Small intestine (tissue), 7 donors: ENCODE results near the gene DDC. TPM values are rescaled to one million over a fixed set of nuclear protein-coding genes. Genes with fewer than 3 reads are reported as not detected.

ENCODE experiments used
- DNase-seq, 2 donors: peaks; one replicate each; pipeline versions ENCODE4 v3.0.0 to v3.0.0-alpha.2; 2013
- FAIRE-seq: peaks from 2 replicates; lab custom pipeline; 2012; peaks lifted over from hg19 to GRCh38; lab: Jason Lieb, UNC
- H3K27ac ChIP-seq, 3 donors: one replicate each; pipeline ENCODE4 v1.5.1; 2013; ENCODE audit warnings: low read length in 2 of 3, mild to moderate bottlenecking in 2 of 3, control low read depth in 1 of 3, inconsistent platforms in 1 of 3, low read depth in 1 of 3, moderate library complexity in 1 of 3
- H3K27me3 ChIP-seq, 3 donors: one replicate each; pipeline ENCODE4 v1.6.1; 2013; ENCODE audit warnings: low read length in 3 of 3, inconsistent platforms in 1 of 3; ENCODE audit not compliant: control insufficient read depth in 3 of 3, insufficient read depth in 3 of 3
- H3K36me3 ChIP-seq, 3 donors: one replicate each; pipeline ENCODE4 v1.6.1; 2013; ENCODE audit warnings: low read length in 3 of 3, inconsistent platforms in 1 of 3, low read depth in 1 of 3, mild to moderate bottlenecking in 1 of 3, moderate library complexity in 1 of 3; ENCODE audit not compliant: control insufficient read depth in 3 of 3, insufficient read depth in 2 of 3
- H3K4me1 ChIP-seq, 3 donors: one replicate each; pipeline ENCODE4 v1.6.1; 2013; ENCODE audit warnings: low read length in 2 of 3, inconsistent platforms in 1 of 3, low read depth in 1 of 3, mild to moderate bottlenecking in 1 of 3, moderate library complexity in 1 of 3; ENCODE audit not compliant: control insufficient read depth in 3 of 3, insufficient read depth in 2 of 3
- H3K4me3 ChIP-seq, 3 donors: one replicate each; pipeline ENCODE4 v1.5.1; 2013; ENCODE audit warnings: low read length in 3 of 3, control low read depth in 1 of 3, inconsistent platforms in 1 of 3, low read depth in 1 of 3, mild to moderate bottlenecking in 1 of 3, moderate library complexity in 1 of 3
- H3K9me3 ChIP-seq, 2 donors: one replicate each; pipeline ENCODE4 v1.6.1; 2013; ENCODE audit warnings: low read depth in 1 of 2, low read length in 1 of 2; ENCODE audit not compliant: control insufficient read depth in 2 of 2, insufficient read depth in 1 of 2
- WGBS, 3 donors: extraction: QIAGEN DNeasy Blood & Tissue Kit; methylation state at CpG; one replicate each; pipeline ENCODE4 v1.1.7; 2013; 5-methylcytosine and 5-hydroxymethylcytosine counted together
- polyA plus RNA-seq, 4 donors: library from polyadenylated mRNA; stranded (reverse) in 3 of 4; unstranded in 1 of 4; fragments of 200-250 nt in 3 of 4; fragments of 120-200 nt in 1 of 4; gene quantifications; one replicate each; pipeline versions ENCODE4 v1.2.1 to v1.2.3, GENCODE V29; 2013
- donor health status: healthy with polysubstance abuse.
- donor health status: control.
- donor health status: control.
- donor health status: Bipolar disorder and iron deficiency.
- donor health status: healthy.

The DDC gene
- polyA plus RNA-seq, 4 donors: 127 to 689 (median 344) TPM

DNA sequence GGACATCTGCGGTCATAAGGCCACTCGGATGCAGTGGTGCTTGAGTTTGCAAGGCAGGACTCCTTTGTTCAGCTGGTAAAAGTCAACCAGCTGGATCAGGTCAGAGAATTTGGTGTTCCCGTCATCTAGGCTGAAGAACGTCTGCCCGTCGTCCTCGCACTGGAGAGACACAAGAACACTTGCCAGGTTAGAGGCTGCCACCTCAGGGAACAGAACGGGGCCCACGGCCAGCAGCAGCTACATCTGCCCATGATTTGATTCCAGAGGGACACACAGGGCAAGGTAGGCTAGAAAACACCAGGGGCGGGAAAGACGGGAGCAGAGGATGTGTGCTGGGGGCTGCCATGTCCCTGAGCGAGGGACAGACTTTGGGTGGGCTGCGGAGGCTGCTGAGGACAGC lies 27.7 kb upstream of the DDC start:
- Histone ChIP-seq H3K4me3 (no peak overlapping the region), H3K27me3 (no peaks in the 10 kb centered on the region), H3K9me3 (no peaks in the 10 kb centered on the region), H3K27ac (no peak overlapping the region), H3K4me1 (peaks cover 0 to 12% (median 0%) of the 10 kb centered on the region in 3 donors), H3K36me3 (peaks cover 2 to 26% (median 2%) of the 10 kb centered on the region in 3 donors)
- FAIRE-seq (no peak), DNase-seq (no peak)
- 91 to 96% (median 96%) methylated on average over 13 of the region's 13 CpGs for WGBS, 3 donors

DNA sequence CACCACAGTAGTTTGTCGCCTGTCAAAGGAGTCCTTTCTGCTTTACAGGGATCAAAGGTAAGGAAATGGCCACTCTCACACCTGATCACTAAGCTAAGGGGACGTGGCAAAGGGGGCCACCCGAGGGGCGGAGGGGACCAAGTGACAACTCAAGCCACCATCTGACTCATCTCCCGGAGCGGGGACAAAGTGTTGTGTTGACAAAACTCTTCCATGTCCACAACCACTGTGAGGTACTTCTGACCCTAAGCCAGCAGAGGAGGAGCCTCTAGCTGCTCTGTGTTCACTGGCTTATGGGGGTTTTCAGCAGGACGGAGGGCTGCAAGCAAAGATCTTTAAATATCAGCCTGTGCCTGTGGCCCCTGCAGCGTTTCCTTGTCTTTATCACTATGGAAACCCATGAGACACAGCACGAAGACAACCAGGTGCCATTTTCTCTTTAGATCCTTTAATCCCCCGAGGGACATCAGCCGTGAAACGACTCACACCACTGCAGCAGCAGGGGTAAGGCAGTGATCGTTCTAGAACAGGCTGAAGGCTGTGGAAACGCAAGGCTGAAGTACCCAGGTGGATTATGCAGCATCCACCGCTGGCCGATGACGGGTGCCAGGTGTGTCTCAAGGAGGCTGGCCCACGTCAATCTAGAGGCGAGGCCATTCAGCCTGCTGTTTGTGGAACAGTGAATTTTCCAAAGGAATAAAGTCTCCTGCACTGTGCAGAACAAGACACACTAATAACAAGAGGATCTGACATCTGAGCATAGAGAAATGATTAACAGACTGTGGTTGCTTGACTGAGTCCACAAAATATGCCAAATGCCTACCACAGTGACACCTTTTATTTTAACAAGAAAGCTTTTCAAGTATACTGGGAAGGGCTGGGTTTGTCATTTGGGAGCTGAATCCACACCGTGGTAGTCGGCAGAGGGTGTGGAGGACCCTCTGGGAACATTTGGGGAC lies 26.6 kb upstream of the DDC start:
- H3K36me3 ChIP-seq: peaks cover 0 to 21% (median 2%) of the 10 kb centered on the region in 3 donors
- peak in 1 of 2 donors; percentile 71 for DNase-seq

DNA sequence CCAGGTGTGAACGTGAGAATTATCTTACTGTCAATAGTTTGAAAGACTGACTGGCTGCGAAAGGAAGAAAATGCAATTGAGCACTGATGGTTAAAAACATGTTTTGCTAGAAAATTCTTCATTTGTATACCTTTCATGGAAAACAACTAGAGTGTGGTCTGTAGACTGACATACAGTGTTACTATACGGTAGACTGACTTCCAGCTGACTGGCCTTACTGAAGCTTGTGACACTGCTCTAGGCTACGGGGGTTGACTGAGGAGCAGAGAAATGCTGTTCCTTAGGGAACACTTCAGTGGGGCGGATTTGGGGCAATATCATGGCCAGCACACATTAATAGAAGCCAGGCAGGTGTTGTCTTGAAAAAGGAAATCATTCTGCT lies 25.9 kb upstream of the DDC start:
- DNase-seq (no peak), FAIRE-seq (no peak)
- Histone ChIP-seq H3K36me3 (peaks cover 0 to 19% (median 2%) of the 10 kb centered on the region in 3 donors), H3K27me3 (no peaks in the 10 kb centered on the region), H3K9me3 (peaks cover 0 to 4% of the 10 kb centered on the region in 2 donors), H3K4me3 (no peak overlapping the region), H3K27ac (peak overlapping the region in 1 of 3 donors; percentile 59), H3K4me1 (peaks cover 0 to 12% (median 0%) of the 10 kb centered on the region in 3 donors)
- 81 to 89% (median 88%) methylated on average over 5 of the region's 5 CpGs for WGBS, 3 donors

More for the DNA sequence above, 26.6 kb upstream of the DDC start:
- WGBS, 3 donors: 64 to 82% (median 76%) methylated on average over 21 of the region's 21 CpGs
- FAIRE-seq: no peak
- no peak overlapping the region for H3K4me3 ChIP-seq
- H3K9me3 ChIP-seq: no peaks in the 10 kb centered on the region
- H3K27me3 ChIP-seq: no peaks in the 10 kb centered on the region
- H3K4me1 ChIP-seq: peaks cover 0 to 12% (median 0%) of the 10 kb centered on the region in 3 donors
- peak overlapping the region in 1 of 3 donors; percentile 59 for H3K27ac ChIP-seq

DNA sequence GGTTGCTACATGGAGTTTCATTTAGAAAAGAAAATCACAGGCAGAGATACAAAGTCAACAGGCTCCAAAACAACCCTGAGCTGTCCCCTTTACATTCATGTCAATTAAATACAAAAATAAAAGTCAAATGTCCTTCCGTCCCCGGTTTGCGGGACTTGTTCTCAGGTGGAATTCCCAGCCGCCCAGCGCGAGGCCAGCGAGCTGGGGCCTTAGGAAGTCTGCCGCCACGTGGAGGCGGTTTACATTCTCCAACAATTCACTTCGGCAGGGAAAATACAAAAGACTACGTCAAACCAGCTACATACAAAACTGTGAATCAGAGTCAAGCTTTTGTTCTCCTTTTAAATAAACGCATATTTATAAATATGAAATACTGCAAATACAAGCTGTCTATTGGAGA lies 25.3 kb upstream of the DDC start:
- no peak for FAIRE-seq
- Histone ChIP-seq H3K9me3 (peaks cover 0 to 6% of the 10 kb centered on the region in 2 donors), H3K4me1 (peaks cover 0 to 12% (median 0%) of the 10 kb centered on the region in 3 donors), H3K27me3 (no peaks in the 10 kb centered on the region), H3K4me3 (no peak overlapping the region), H3K27ac (no peak overlapping the region), H3K36me3 (peaks cover 0 to 19% (median 2%) of the 10 kb centered on the region in 3 donors)
- WGBS, 3 donors: 95 to 99% (median 95%) methylated on average over 13 of the region's 13 CpGs
- DNase-seq: no peak

DNA sequence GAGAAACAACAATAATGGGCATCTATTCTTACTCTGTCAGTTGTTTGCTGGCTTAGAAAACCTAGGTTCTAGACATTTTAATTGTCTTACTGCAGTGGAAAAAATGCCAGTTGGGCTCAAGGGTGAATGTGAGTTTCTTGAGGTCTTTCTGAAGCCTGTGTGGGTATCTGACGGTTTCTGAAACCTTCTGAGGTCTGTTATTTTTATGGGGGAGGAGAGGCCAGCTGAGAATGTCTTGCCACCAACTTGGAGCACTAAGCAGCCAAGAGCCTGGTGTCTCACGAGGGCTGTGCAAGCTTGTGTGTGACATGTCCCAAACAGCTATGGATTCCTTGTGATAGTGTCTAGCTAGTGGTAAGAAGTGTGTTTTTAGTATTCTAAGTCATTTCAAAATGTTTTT lies 24.2 kb upstream of the DDC start:
- H3K4me3 ChIP-seq: no peak overlapping the region
- 58 to 87% (median 79%) methylated on average over 2 of the region's 2 CpGs for WGBS, 3 donors
- H3K27me3 ChIP-seq: no peaks in the 10 kb centered on the region
- DNase-seq: no peak
- H3K36me3 ChIP-seq: peaks cover 0 to 16% (median 2%) of the 10 kb centered on the region in 3 donors
- H3K4me1 ChIP-seq: peaks cover 0 to 12% (median 0%) of the 10 kb centered on the region in 3 donors
- no peak overlapping the region for H3K27ac ChIP-seq
- H3K9me3 ChIP-seq: peaks cover 0 to 14% of the 10 kb centered on the region in 2 donors
- no peak for FAIRE-seq

DNA sequence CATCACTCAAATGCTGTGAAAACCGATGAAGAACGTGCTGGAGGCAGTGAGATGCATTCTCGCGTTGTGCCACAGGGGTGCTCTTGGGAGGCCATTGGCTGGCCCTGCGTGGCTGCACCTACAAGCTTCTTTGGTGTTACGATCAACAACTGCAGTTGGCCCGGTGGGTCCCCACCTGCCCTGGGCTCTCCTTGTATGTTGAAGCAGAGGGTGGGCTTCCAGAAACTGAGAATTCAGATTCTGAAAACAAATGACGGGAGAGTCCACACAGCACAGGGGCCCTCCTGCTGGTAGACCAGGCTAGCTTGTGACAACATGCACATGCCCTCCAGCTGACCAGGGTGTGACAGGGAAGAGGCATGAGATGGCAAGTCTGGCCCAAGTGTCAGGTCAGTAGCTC lies 23.7 kb upstream of the DDC start:
- 87 to 92% (median 91%) methylated on average over 8 of the region's 8 CpGs for WGBS, 3 donors
- peaks cover 0 to 14% (median 0%) of the 10 kb centered on the region in 3 donors for H3K36me3 ChIP-seq
- no peak for FAIRE-seq
- H3K4me3 ChIP-seq: no peak overlapping the region
- no peak overlapping the region for H3K27ac ChIP-seq
- H3K9me3 ChIP-seq: peaks cover 0 to 19% of the 10 kb centered on the region in 2 donors
- no peaks in the 10 kb centered on the region for H3K27me3 ChIP-seq
- peaks cover 0 to 12% (median 0%) of the 10 kb centered on the region in 3 donors for H3K4me1 ChIP-seq
- no peak for DNase-seq

DNA sequence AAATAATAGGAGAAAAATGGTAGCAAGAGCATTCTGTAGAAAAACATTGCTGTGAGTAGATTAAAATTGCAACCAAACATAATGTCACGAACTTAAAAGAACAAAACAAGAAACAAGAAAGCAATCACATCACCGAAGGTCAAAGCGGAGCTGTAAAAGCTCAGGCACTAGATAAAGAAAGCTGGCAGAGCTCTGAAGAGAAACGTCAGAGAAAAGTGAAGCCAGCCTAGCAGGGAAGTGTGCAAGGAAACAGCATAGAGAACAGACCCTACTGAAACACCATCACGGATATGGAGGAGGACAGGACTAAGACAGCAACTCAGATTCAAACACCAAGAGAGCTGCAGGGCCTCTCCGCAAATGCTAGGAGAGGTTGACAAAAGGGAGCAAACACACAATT lies 22.5 kb upstream of the DDC start:
- H3K27me3 ChIP-seq: no peaks in the 10 kb centered on the region
- peaks cover 0 to 29% of the 10 kb centered on the region in 2 donors for H3K9me3 ChIP-seq
- H3K4me1 ChIP-seq: peaks cover 0 to 12% (median 0%) of the 10 kb centered on the region in 3 donors
- DNase-seq: peak in 1 of 2 donors; percentile 57
- peaks cover 0 to 7% (median 0%) of the 10 kb centered on the region in 3 donors for H3K36me3 ChIP-seq
- H3K27ac ChIP-seq: no peak overlapping the region
- WGBS, 3 donors: 29 to 64% (median 45%) methylated on average over 6 of the region's 6 CpGs
- no peak overlapping the region for H3K4me3 ChIP-seq
- FAIRE-seq: no peak

DNA sequence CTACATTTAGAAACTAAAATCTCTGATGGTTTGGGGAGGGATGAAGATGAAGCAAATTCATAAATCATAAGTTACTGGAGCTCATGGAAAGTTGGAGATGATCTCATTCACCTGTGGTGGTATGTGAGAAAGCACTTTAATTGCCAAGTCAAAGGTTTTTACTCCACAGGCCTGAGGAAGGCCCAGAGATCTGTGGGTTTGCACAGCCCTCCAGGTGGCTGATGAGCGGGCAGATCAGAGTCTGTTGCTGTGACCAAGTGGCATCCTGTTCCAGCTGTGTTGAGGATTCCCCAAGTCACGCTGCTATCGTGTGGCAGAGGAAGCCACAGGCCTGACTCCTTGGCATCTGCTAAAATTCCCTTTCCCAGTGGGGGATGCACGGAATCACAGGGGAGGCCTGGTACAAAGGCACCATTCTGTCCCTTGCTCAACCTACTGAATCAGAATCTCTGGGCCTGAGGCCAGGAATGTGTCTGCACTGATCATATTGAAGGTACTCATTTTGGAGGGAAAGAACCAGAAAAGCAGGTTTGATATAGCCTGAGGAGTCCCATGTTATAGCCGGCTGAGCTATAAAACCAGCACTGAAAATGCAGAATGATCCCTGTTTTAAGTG lies 19.7 kb upstream of the DDC start:
- H3K27ac ChIP-seq: no peak overlapping the region

More for the DNA sequence above, 19.7 kb upstream of the DDC start:
- no peak for DNase-seq
- no peak for FAIRE-seq
- no peaks in the 10 kb centered on the region for H3K36me3 ChIP-seq
- no peak overlapping the region for H3K4me3 ChIP-seq
- no peaks in the 10 kb centered on the region for H3K27me3 ChIP-seq
- WGBS, 3 donors: 62 to 80% (median 67%) methylated on average over 5 of the region's 5 CpGs
- H3K9me3 ChIP-seq: peaks cover 0 to 31% of the 10 kb centered on the region in 2 donors
- peaks cover 0 to 7% (median 0%) of the 10 kb centered on the region in 3 donors for H3K4me1 ChIP-seq
